NCI-H2107 (cell line): ENCODE results near the gene DEPDC1B.
A peak's percentile ranks its signal among the peaks of the same experiment; 100 is the strongest.
"Not testable (repeated sequence)": the region's sequence is repeated elsewhere in the genome, so short reads cannot be mapped to it uniquely, and the experiment has no call there.

ENCODE experiments used
- DNase-seq: peaks from one replicate; lab custom pipeline; 2025; lab: John Stamatoyannopoulos, UW

DEPDC1B gene

DNA sequence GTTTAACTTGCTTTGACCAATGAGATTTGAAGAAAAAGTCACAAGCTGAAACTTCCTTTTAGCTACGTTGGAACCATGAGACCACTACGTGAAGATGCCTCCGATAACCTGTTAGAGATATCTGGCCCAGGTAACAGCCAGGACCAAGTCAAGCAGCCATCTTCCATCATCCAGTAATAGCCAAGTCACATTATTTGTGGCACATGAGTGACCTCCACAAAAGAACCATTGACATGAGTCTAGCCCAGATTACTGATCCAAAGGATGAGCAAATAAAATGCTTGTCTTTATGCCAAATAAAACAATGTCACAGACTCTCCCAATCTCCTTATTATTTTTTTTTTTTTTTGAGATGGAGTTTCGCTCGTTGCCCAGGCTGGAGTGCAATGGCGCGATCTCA lies 1.6 kb downstream of the DEPDC1B start:
- no peak for DNase-seq

DNA sequence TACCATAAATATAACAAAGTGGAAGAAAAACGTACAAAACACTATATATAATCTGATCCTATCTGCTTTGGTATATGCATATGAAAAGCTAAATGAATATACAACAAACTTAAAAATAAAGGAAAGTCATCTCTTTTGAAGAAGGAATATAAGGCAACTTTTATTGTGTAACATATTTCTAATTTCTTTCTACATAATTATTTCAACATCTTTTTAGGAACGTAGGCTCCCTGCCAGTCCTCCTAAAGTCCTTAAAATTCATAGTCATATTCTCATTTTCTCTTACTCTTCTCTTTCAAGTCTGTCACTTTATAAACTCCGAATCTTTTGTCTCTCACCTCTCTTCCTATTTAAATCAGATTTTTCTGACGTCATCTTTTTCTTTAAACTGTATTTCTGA lies 9.6 kb downstream of the DEPDC1B start:
- DNase-seq, result no peak

DNA sequence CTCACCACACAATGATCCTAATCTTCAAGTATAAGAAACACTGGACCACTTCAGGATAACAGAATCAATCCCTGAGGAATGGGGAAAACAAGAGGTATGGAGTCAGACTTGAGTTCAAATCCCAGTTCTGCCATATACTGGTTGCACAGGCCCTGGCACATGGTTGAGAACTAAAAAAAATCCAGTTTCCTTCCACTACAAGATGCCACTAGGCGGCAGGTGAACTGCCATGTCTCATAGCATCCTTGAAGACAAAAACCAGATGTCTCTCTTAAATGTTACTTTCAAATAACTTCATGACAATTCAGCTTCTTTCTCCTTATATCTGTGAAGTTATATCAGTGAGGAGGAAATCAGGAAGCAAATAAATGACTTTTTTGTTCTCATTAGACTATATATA lies 11.0 kb downstream of the DEPDC1B start:
- no peak for DNase-seq

DNA sequence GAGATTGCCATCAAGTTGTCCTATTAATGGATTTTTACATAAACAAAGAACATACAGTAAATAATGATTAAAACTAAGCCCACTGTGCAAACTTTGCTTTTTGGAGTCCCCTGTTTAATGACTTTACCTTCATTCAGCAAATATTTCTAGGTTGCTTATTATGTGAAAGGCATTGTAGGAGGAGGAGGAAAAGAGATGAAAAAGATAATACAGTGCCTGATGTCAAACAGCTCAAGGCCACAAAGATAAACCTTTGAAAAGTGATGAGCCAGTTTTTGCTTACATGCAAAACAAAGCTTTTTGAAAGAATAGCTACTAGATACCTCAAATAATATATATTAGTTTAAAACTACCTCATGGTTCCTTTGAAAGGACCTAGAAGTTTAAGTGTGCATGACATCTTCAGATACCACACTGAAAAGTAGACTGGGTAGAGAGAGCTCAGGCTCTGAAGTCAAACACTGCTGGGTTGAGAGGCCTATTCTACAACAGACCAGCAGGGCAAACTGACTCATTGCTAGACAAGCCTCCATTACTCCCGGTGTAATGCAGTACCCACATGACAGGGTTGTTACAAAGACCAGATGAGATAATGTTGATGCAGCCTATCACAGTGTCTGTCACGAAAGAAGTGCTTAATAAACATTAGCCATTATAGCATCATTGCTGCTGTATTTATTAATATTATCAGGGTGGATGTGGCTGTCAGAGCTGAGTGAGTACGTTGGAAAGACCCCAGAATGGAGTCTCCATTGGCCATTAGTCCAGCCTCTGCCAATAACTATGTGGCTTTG lies 11.8 kb downstream of the DEPDC1B start:
- DNase-seq, result no peak

DNA sequence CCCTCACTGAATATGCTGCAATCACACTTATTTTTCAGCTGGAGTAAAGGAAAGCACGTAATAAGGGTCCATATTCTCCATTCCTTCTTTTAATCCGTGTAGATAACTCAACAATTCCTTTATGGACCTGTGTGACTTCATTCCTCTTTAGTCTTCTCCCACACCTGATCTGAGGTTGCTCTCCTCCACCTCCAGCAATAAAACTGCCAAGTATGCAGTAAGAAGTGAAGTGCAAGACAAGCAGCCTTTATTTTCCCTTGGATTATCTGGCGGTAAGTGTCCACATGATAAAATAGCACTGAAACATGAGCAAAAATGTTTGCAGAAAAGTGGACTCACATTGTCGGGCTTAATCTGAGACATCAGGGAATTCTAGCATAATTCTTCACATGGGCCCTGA lies 13.8 kb downstream of the DEPDC1B start:
- no peak for DNase-seq

DNA sequence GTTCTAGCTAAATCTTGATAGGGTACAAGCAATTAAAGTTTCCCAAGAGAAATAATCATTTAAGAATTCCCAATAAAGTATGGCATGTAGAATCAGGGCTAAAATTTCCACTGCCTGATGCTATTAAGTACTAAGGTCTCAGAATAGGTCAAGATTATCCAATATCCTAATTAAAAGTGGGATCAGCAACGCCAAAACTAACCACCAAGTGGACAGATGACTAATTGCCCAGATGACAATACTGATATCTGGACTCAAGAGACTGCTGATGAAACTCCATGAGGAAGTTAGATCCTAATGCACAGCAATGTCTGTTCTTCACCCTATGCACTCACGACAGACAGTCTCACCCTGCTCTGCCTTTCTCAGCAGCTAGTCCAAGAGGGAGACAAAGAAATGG lies 14.3 kb downstream of the DEPDC1B start:
- DNase-seq, result no peak

DNA sequence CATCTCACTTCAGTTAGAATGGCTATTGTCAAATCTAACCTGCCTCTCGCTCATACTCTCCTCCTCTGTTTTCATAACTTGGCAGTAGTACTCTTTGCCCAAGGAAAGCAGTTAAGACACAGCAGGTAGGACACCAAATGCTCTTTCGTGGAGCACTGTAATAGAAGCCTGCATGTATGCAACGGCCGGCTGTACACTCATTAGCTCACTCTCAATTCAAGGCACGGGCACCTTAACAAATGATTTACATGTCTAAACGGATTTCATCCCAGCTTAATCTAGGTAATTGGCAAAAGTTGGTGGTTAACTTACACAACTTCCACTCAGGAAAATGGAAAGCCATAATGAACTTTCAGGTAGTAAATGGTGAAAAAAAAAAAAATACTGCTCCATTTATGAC lies 14.9 kb downstream of the DEPDC1B start:
- no peak for DNase-seq

DNA sequence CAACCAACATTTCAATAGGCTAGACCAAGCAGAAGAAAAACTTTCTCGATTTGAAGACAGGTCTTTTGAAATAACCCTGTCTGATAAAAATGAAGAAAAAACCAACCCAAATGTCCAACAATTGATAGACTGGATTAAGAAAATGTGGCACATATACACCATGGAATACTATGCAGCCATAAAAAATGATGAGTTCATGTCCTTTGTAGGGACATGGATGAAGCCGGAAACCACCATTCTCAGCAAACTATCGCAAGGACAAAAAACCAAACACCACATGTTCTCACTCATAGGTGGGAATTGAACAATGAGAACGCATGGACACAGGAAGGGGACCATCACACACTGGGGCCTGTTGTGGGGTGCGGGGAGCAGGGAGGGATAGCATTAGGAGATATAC lies 18.0 kb downstream of the DEPDC1B start:
- DNase-seq, result not testable (repeated sequence)

DNA sequence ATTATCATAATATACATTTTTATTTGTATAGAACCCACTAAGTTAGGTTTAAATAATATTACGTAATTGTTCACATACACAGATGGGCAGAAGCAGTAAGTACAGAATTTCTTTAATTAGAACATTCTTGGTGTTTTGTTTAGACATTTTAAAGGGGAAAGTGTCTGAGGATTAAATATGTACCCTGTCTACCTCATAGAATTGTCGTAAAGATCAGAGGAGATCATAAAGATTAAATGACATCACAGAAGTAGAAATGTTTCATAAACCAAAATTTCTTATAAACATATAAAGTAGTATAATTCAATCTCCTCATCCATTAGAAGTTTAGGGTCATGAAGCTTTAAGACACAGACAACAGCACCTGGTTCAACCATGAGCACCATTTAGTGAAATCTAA lies 20.1 kb downstream of the DEPDC1B start:
- no peak for DNase-seq

DNA sequence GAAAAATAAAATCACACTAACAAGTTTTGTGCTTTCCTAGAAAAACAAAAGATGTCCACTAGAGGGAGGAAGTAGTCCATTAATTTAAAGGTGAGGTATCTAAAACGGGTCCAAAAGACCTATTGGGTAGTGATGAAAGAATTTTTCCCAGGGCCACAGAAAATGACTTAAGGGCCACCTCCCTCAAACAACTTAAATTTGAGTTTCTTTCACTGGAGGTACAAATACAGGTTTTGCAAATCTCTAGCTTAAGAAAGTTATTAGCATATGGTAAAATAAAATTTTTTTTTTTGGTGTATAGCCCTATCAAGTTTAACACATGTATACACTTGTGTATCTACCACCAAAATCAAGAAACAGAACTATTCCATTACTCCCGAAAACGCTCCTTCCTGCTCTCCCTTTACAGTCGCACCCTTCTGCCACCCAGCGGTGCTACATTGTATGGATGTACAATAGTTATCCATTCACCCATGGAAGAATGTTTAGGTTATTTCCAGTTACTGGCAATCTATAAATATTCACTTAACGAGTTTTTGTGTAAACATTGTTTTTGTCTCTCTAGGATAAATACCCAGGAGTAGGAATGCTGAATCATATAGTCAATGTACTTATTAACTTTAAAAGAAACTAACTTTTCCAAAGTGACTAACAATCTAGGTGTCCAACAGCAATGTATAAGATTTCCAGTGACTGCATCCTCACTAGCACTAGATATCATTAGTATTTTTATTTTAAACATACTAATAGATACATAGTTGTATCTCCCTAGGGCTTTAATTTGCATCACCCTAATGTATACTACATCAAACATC lies 21.9 kb downstream of the DEPDC1B start:
- peak; percentile 2 for DNase-seq

DNA sequence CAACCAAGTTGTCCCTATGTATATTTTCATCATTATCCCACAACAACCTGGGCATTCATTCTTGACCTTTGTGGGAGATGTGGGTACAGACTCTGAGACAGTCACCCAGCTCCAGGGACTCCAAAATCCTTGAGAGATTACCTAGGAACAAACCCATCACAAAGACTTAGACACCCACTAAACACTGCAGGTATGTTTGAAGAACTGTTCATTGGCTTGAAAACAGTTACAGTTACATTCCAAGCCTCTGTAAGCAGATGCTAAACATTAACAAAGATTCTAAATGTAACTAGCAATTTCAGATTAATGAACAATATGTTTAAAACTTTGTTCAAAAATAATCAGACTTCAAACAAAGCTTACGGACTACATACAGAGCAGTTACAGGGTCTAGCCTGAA lies 24.7 kb downstream of the DEPDC1B start:
- no peak for DNase-seq

DNA sequence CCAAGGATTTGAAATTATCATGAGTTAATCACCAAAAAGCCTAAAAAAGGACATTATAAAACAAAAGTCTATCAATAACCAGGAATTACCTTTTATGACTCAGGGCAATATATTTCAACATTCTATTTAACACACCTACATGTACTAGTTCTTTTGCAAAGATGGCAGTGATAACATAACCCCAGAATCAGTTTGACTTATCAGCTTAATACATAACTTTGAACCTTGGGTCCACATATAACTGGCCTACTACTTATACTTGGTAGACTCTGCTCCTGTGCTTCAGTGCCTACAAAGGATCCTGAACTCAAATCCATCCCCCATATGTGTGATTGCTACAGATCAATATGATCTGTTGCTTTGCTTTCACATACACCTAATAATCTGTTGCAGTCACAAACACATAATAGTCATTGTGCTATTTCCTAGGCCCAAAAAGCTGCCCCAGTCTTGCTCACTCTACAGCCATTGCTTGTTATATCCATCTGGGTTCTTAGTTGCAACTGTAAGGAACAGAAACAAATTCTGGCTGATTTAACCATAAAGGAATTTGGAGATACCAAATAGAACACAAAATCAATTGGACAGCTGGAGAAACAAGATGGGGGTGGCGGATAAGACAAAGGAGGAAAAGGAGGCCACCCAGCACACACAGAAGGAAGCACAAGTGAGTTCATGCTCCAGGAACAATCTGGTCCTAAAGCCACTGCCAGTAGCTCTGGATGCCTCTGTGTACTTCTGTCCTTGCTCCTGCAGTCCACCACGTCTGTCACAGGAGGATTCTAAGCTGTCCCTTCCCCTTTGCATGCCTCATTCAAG lies 25.5 kb downstream of the DEPDC1B start:
- no peak for DNase-seq

DNA sequence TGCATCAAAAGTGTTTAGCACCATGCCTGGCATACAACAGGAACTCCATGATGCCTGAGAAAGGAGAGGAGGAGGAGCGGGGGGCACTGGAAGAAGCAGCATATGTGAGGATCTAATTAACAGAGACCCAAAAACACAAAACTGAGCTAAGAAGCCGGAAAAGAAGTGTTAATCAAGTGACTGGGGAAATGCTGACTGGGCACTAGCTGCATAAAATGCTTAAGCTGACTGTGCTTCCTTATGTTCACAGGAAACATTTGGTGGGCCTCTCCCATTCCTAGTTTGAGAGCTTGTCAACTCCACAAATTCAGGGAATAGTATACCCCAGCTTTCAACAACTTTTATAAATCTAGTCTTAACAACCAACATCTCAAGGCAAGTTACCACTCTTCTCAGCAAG lies 26.6 kb downstream of the DEPDC1B start:
- no peak for DNase-seq

DNA sequence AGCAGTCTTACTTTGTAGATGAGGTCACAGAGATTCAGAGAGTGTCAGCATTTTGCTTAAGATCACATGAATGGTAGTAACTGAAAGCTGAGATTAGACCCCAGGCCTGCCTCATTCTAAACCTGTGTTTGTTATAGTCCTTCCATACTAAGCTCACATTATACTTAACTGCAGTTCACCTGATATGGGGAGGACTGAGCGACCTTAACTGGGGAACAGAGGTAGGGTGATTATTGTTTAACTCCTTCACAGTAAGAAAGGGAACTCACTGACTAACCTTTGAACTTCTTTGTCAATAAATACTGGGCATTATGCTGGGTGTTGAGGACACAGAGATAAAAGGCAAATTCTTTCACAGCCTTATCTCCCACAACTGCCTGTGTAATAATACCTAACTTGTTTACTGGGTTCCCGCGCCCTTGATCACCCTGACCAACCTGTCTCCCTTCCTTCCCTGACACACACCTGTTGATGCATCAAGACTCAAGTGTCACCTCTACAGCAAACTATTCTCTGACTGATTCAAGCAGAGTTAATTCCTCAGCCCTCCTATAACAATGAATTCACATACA lies 27.2 kb downstream of the DEPDC1B start:
- DNase-seq, result no peak

DNA sequence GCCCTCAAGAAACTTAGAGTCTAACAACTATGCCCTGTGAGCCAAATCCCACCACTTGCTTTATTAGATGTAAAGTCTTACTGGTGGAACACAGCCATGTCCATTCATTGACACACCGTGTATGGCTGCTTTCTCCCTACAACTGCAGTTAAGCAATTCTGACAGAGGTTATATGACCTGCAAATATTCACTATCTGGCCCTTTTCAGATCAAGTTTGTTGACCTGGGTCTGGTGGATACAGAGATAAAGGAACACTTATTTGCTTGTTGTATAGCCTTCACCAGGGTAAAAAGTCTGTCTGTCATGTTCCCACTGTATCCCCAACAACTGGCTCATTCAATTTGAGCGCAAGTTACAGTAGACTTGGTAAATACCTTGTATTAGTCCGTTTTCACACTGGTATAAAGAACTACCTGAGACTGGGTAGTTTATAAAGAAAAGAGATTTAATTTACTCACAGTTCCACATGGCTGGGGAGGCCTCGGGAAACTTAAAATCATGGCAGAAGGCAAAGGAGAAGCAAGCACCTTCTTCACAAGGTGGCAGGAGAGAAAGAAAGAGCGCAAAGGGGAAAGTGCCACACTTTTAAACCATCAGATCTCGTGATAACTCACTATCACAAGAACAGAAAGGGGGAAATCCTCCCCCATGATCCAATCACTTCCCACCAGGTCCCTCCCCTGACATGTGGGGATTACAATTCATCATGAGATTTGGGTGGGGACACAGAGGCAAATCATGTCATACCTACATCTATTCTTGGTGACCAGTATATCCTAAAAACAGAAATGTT lies 27.9 kb downstream of the DEPDC1B start:
- DNase-seq, result no peak

DNA sequence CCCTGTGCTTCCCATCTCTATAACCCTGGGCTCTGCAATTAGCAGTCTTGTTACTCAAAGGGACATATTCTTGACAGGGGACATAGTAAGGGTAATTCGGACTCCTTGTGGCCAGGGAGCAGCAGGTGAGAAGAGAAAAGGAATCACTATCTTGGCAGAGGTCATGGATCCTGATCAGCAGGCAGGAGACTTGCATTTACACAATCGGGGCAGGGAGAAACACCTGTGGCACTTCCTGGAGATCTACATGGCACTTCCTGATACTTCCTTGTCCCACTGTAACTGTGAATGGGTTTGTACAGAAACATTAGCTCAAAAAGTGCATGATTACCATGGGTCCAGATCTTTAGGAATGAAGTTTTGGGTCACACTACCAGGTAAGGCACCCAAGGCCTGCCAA lies 29.2 kb downstream of the DEPDC1B start:
- DNase-seq, result no peak

DNA sequence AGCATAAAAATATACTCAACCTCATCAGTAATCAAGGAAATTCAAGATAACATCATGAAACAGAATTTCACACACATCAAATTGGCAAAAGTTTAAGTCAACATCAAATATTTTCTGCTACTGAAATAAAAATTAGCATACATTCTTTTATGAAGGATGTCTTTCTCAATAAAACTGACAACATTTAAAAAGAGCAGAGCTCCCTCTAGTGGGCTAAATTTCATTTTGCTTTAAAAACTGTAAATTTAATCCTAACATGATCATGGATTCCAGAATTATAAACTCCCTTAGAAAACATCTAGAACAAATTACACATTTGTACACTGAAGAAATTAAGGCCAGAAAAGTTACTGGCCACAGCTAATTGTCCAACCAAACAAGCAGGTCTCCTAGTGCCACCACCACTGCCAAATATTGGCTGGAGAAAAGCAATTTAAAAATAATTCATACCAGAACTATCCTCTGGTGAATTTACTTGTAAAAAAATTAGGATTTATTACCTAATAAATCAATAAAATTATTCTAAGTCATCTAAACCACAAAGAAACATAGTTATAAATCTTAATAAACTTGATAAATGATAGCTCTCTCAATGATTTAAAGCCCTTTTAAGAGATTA lies 31.2 kb downstream of the DEPDC1B start:
- DNase-seq, result peak; percentile 4

DNA sequence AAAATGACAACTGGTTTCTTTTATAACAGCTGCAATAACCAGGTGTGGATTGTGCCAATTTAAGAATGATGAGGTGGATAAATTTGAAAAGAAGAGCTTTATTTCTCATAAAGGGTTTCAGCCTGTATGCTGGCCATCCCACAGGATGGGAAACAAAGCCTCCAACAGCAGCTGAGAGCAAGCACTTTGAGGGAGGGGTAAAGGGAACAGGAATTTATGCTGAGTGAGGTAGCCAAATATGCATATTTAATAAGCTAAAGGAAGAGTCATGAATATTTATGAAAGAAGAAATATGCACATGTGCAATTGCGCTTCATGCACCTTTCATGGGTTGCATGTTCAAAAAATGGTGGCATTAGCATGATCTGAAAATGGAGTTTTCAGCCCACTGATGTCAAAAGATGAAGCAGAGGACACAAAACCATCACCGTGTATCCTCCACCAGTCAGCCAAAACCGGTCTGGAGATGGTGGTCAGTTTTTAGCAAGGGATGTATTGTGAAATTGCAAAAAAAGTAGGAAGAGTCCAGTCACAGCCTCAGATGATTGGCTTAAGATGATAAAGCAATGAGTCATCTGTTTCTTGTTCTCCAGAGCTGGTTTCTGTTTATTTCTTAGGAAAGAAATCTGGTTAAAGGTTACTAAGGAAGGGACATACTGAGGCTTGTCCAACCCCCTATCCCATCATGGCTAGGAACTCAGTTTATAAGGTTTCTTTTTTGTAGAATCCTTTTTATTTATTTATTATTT lies 47.9 kb downstream of the DEPDC1B start:
- DNase-seq, result no peak

DNA sequence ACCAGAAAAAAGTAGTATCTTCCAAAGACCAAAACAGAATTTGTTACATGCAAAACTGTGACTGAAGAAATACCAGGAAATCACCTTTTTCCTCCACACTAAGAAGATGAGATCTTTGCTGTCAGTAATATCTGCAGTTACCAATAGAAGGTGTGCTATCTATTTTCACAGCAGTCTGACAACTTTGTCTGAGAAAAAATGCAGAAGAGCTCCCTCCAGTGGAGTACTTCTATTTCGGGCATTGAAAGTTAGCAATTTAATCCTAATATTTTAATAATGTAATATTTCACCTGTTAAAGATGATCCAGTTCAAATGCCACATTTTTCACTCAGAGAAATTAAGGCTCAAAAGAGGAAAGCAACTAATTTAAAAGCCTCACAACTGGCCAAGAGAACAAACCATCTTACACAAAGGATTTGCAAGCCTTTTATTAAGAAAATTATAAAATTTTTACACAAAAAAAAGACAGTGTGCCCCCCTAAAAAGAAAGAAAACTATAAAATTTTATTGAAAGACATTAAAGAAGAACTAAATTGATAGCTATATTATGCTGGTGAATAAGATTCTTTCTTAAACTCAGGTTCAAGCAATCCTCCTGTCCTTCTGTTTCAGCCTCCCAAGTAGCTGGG lies 50.6 kb downstream of the DEPDC1B start:
- no peak for DNase-seq

DNA sequence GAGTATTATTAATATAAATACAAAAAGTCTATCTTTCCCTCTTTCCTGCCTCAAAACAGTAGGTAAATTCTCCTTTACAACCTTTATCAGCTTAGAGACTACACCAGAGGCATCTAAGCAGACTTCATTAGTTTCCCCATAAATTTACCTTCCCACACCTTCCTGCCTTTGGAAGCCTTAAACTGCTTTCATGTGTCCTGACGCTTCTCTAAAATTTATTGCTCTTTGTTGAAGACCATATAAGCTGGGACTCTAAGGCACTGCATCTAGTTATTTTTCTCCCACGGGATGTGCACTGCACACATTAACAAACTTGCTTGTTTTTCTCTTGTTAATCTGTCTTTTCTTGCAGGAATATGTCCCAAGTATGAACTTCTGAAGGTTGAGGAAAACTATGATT lies 51.8 kb downstream of the DEPDC1B start:
- DNase-seq, result no peak
